Prostate gland (tissue), 2 donors: Measurements from ENCODE around the gene UBL7. TPM values are rescaled to one million over a fixed set of nuclear protein-coding genes. Genes with fewer than 3 reads are reported as not detected.

Experiments used
- DNase-seq: peaks from one replicate; pipeline ENCODE4 v3.0.0-alpha.2; 2019; ENCODE audit warnings: low spot score
- H3K27ac ChIP-seq, 2 donors: fragments of 200-600 bp; sonication (generic); 2 replicates each; pipeline ENCODE4 v1.5.1; 2017 to 2019
- H3K27me3 ChIP-seq: fragments of 200-600 bp; sonication (generic); replicated peaks from 2 replicates; pipeline ENCODE4 v1.5.1; 2019; ENCODE audit not compliant: insufficient read depth
- H3K36me3 ChIP-seq, 2 donors: fragments of 200-600 bp; sonication (generic); 1 replicate in 1 of 2; 2 replicates in 1 of 2; pipeline versions ENCODE4 v1.5.1 to v1.8.1; 2017 to 2019
- H3K4me1 ChIP-seq: fragments of 200-600 bp; sonication (generic); replicated peaks from 2 replicates; pipeline ENCODE4 v1.5.1; 2019
- H3K4me3 ChIP-seq, 2 donors: fragments of 200-600 bp; sonication (generic); 2 replicates each; pipeline ENCODE4 v1.5.1; 2017 to 2019
- H3K9me3 ChIP-seq: fragments of 200-600 bp; sonication (generic); 2 replicates; pipeline ENCODE4 v1.5.1; 2017
- CTCF ChIP-seq, 4 experiments: fragments of 200-600 bp in 2 of 4; fragments of 450-650 bp in 2 of 4; sonication (generic) in 2 of 4; IDR thresholded peaks; 1 replicate in 3 of 4; 2 replicates in 1 of 4; pipeline ENCODE4 v1.5.1; 2016 to 2019; ENCODE audit warnings: antibody characterized with exemption in 4 of 4, mild to moderate bottlenecking in 2 of 4, moderate library complexity in 2 of 4
- POLR2A ChIP-seq: fragments of 450-650 bp; IDR thresholded peaks from one replicate; pipeline ENCODE4 v1.6.1; 2016; ENCODE audit warnings: antibody characterized with exemption, mild to moderate bottlenecking
- POLR2AphosphoS5 ChIP-seq: sonication (generic); formaldehyde crosslinking; IDR thresholded peaks from one replicate; pipeline ENCODE4 v1.6.1; 2017; ENCODE audit warnings: antibody characterized with exemption
- WGBS: methylation state at CpG from one replicate; pipeline ENCODE4 v1.1.5; 2018; 5-methylcytosine and 5-hydroxymethylcytosine counted together
- intact Hi-C: fragments of 100-400 bp; cut with DNase I; formaldehyde crosslinking; loops from one replicate; pipeline ENCODE4 v1.14.2; 2022
- total RNA-seq, 2 donors: library from RNA; depleted of rRNA; stranded (reverse); fragments of >200 nt; gene quantifications; one replicate each; pipeline ENCODE4 v1.1.0, GENCODE V29; 2016

Gene UBL7
- total RNA-seq, 2 donors from 2014 or later: 83.1 to 85.2 TPM

- 78% methylated on average over 8 of the region's 8 CpGs for WGBS
- Histone ChIP-seq H3K27ac (no peak overlapping the region), H3K9me3 (no peaks in the 10 kb centered on the region), H3K36me3 (peaks cover 6 to 14% of the 10 kb centered on the region in 2 donors), H3K4me1 (no peaks in the 10 kb centered on the region), H3K27me3 (no peaks in the 10 kb centered on the region), H3K4me3 (no peak overlapping the region)
- no peak for DNase-seq
- TF ChIP-seq POLR2AphosphoS5 (no peak), CTCF (IDR thresholded peaks at IDR 0.05) (no peak), POLR2A (no peak)
- intact Hi-C loops: no loop called here
These were observed 16.6 kb downstream of the UBL7 start for GRCh38 chr15:74444106-74445062.

- 57% methylated on average over 14 of the region's 14 CpGs for WGBS
- Histone ChIP-seq H3K4me3 (no peak overlapping the region), H3K27ac (no peak overlapping the region), H3K9me3 (no peaks in the 10 kb centered on the region), H3K27me3 (no peaks in the 10 kb centered on the region), H3K36me3 (peaks cover 3% of the 10 kb centered on the region in 2 donors), H3K4me1 (no peaks in the 10 kb centered on the region)
- no peak for DNase-seq
- TF ChIP-seq POLR2AphosphoS5: peak; percentile 17
- no peak for TF ChIP-seq CTCF (IDR thresholded peaks at IDR 0.05)
- TF ChIP-seq POLR2A: no peak
- intact Hi-C loops: no loop called here
These were observed 17.7 kb downstream of the UBL7 start for GRCh38 chr15:74443100-74443909.

GRCh38 chr15:74442604-74443003 is 18.4 kb downstream of the UBL7 start:
- TF ChIP-seq POLR2A: no peak
- no peak for TF ChIP-seq POLR2AphosphoS5
- no peak for TF ChIP-seq CTCF (IDR thresholded peaks at IDR 0.05)
- Histone ChIP-seq H3K27me3 (no peaks in the 10 kb centered on the region), H3K4me1 (no peaks in the 10 kb centered on the region), H3K4me3 (no peak overlapping the region), H3K36me3 (no peaks in the 10 kb centered on the region), H3K27ac (no peak overlapping the region), H3K9me3 (no peaks in the 10 kb centered on the region)
- intact Hi-C loops: no loop called here
- no peak for DNase-seq
- WGBS: 60% methylated on average over 3 of the region's 3 CpGs

- no peak for DNase-seq
- intact Hi-C loops: no loop called here
- no peak overlapping the region for H3K27ac ChIP-seq
- no peak overlapping the region for H3K4me3 ChIP-seq
- no peaks in the 10 kb centered on the region for H3K4me1 ChIP-seq
- no peaks in the 10 kb centered on the region for H3K36me3 ChIP-seq
- H3K9me3 ChIP-seq: no peaks in the 10 kb centered on the region
- H3K27me3 ChIP-seq: no peaks in the 10 kb centered on the region
- no peak for TF ChIP-seq POLR2AphosphoS5
- no peak for TF ChIP-seq POLR2A
- TF ChIP-seq CTCF (IDR thresholded peaks at IDR 0.05): no peak
- 81% methylated on average over 3 of the region's 3 CpGs for WGBS
These were observed 18.9 kb downstream of the UBL7 start for GRCh38 chr15:74442063-74442462.
